ENCODE data around the gene CASP7.

Gene CASP7

GRCh38 chr10:113665806-113666354 lies 13.8 kb upstream of the CASP7 start:
- DNase-seq, result no peak

GRCh38 chr10:113666682-113667252 lies 12.9 kb upstream of the CASP7 start:
- DNase-seq, result no peak

- peak in 29 of 56 donors; percentile 5 to 58 (median 30) for DNase-seq
These were observed 739 bp downstream of the CASP7 start for GRCh38 chr10:113680190-113681111.

- no peak for DNase-seq
These were observed 2.1 kb downstream of the CASP7 start for GRCh38 chr10:113681533-113682470.

GRCh38 chr10:113683300-113683699 lies 3.6 kb downstream of the CASP7 start:
- DNase-seq, result no peak

- no peak for DNase-seq
These were observed 6.3 kb downstream of the CASP7 start for GRCh38 chr10:113686028-113686427.

- DNase-seq, result no peak
These were observed 7.3 kb downstream of the CASP7 start for GRCh38 chr10:113687037-113687436.

GRCh38 chr10:113689057-113689456 lies 9.3 kb downstream of the CASP7 start:
- DNase-seq, result no peak

GRCh38 chr10:113689574-113689973 lies 9.9 kb downstream of the CASP7 start:
- no peak for DNase-seq

GRCh38 chr10:113690749-113691148 lies 11.0 kb downstream of the CASP7 start:
- no peak for DNase-seq

- DNase-seq, result no peak
These were observed 11.7 kb downstream of the CASP7 start for GRCh38 chr10:113691381-113691780.

GRCh38 chr10:113692271-113692670 lies 12.6 kb downstream of the CASP7 start:
- DNase-seq, result no peak

GRCh38 chr10:113693348-113693747 lies 13.6 kb downstream of the CASP7 start:
- DNase-seq, result no peak

GRCh38 chr10:113695691-113696090 lies 16.0 kb downstream of the CASP7 start:
- no peak for DNase-seq

- DNase-seq, result no peak
These were observed 17.9 kb downstream of the CASP7 start for GRCh38 chr10:113697595-113697994.

- peak in 17 of 56 donors; percentile 3 to 57 (median 15) for DNase-seq
These were observed 25.1 kb downstream of the CASP7 start for GRCh38 chr10:113704637-113705343.

GRCh38 chr10:113705344-113705652 lies 25.6 kb downstream of the CASP7 start:
- DNase-seq, result no peak

GRCh38 chr10:113706623-113707022 lies 26.9 kb downstream of the CASP7 start:
- no peak for DNase-seq

GRCh38 chr10:113708640-113709039 lies 28.9 kb downstream of the CASP7 start:
- DNase-seq, result no peak

GRCh38 chr10:113709221-113709838 lies 29.6 kb downstream of the CASP7 start:
- peak in 12 of 56 donors; percentile 4 to 56 (median 21) for DNase-seq

Measured in amygdala (tissue), 56 donors.